Mesenchymal stem cell (in vitro differentiated cells and primary cell): ENCODE measurements around the gene IGFBP7.

ENCODE experiments used
- DNase-seq: peaks from one replicate; pipeline ENCODE4 v3.0.0-alpha.2; 2013
- H2AFZ ChIP-seq: one replicate; pipeline ENCODE4 v1.6.1; 2013; ENCODE audit warnings: low read depth, mild to moderate bottlenecking, control low read depth, inconsistent platforms, low read length, moderate library complexity
- H2AK5ac ChIP-seq: 2 replicates; pipeline ENCODE4 v1.6.1; 2013; ENCODE audit warnings: low read length, moderate library complexity, mild to moderate bottlenecking, inconsistent platforms; ENCODE audit not compliant: severe bottlenecking
- H2BK120ac ChIP-seq: one replicate; pipeline ENCODE4 v1.6.1; 2013; ENCODE audit warnings: low read depth, mild to moderate bottlenecking, inconsistent platforms, low read length, moderate library complexity
- H2BK12ac ChIP-seq, 2 experiments: one replicate each; pipeline ENCODE4 v1.6.1; 2013; ENCODE audit warnings: inconsistent platforms in 2 of 2, low read length in 2 of 2, mild to moderate bottlenecking in 2 of 2, moderate library complexity in 2 of 2, control low read depth in 1 of 2
- H2BK15ac ChIP-seq: one replicate; pipeline ENCODE4 v1.6.1; 2013; ENCODE audit warnings: mild to moderate bottlenecking, low read depth, inconsistent platforms; ENCODE audit not compliant: poor library complexity, severe bottlenecking
- H2BK5ac ChIP-seq: 2 replicates; pipeline ENCODE4 v1.6.1; 2013; ENCODE audit warnings: low read depth, mild to moderate bottlenecking, low read length, control low read depth, inconsistent platforms; ENCODE audit not compliant: poor library complexity, severe bottlenecking
- H3K14ac ChIP-seq, 2 experiments: one replicate each; pipeline ENCODE4 v1.6.1; 2013; ENCODE audit warnings: inconsistent platforms in 2 of 2, low read length in 2 of 2, control low read depth in 1 of 2, mild to moderate bottlenecking in 1 of 2, moderate library complexity in 1 of 2
- H3K18ac ChIP-seq, 2 experiments: one replicate each; pipeline ENCODE4 v1.6.1; 2013; ENCODE audit warnings: inconsistent platforms in 2 of 2, low read length in 2 of 2, control low read depth in 1 of 2, low read depth in 1 of 2, mild to moderate bottlenecking in 1 of 2
- H3K23ac ChIP-seq, 2 experiments: one replicate each; pipeline ENCODE4 v1.6.1; 2013; ENCODE audit warnings: inconsistent platforms in 2 of 2, low read length in 2 of 2, mild to moderate bottlenecking in 2 of 2, moderate library complexity in 2 of 2, control low read depth in 1 of 2
- H3K27ac ChIP-seq: 2 replicates; pipeline ENCODE4 v1.5.1; 2013; ENCODE audit warnings: mild to moderate bottlenecking, moderate library complexity, low read length, control low read depth, inconsistent platforms; ENCODE audit not compliant: poor library complexity, severe bottlenecking
- H3K27me3 ChIP-seq, 2 experiments: 2 replicates each; pipeline versions ENCODE4 v1.6.1 to v1.7.0; 2013; ENCODE audit warnings: low read length in 2 of 2, mild to moderate bottlenecking in 2 of 2, moderate library complexity in 2 of 2, control low read depth in 1 of 2, inconsistent platforms in 1 of 2; ENCODE audit not compliant: control insufficient read depth in 1 of 2, insufficient read depth in 1 of 2
- H3K36me3 ChIP-seq, 2 experiments: 2 replicates each; pipeline versions ENCODE4 v1.6.1 to v1.7.0; 2013; ENCODE audit warnings: low read length in 2 of 2, control low read depth in 1 of 2, inconsistent platforms in 1 of 2, low read depth in 1 of 2, mild to moderate bottlenecking in 1 of 2; ENCODE audit not compliant: insufficient read depth in 2 of 2, control insufficient read depth in 1 of 2
- H3K4ac ChIP-seq, 2 experiments: one replicate each; pipeline ENCODE4 v1.6.1; 2013; ENCODE audit warnings: inconsistent platforms in 2 of 2, low read length in 2 of 2, mild to moderate bottlenecking in 2 of 2, moderate library complexity in 2 of 2, control low read depth in 1 of 2, low read depth in 1 of 2
- H3K4me1 ChIP-seq: 2 replicates; pipeline ENCODE4 v1.6.1; 2013; ENCODE audit warnings: low read depth, low read length, control low read depth; ENCODE audit not compliant: control insufficient read depth, insufficient read depth
- H3K4me2 ChIP-seq: 2 replicates; pipeline ENCODE4 v1.6.1; 2013; ENCODE audit warnings: low read length, mild to moderate bottlenecking, inconsistent platforms; ENCODE audit not compliant: poor library complexity, severe bottlenecking
- H3K4me3 ChIP-seq, 2 experiments: 2 replicates each; pipeline versions ENCODE4 v1.5.1 to v1.7.0; 2013; ENCODE audit warnings: low read length in 2 of 2, mild to moderate bottlenecking in 2 of 2, control low read depth in 1 of 2, low read depth in 1 of 2; ENCODE audit not compliant: insufficient read depth in 1 of 2
- H3K79me1 ChIP-seq: replicated peaks from 2 replicates; pipeline ENCODE4 v1.6.1; 2013; ENCODE audit warnings: mild to moderate bottlenecking, control low read depth, low read length, inconsistent platforms; ENCODE audit not compliant: poor library complexity, severe bottlenecking
- H3K9ac ChIP-seq: 2 replicates; pipeline ENCODE4 v1.7.0; 2013; ENCODE audit warnings: mild to moderate bottlenecking, low read length, moderate library complexity
- H3K9me3 ChIP-seq: 2 replicates; pipeline ENCODE4 v1.7.0; 2013; ENCODE audit warnings: mild to moderate bottlenecking, low read length; ENCODE audit not compliant: control insufficient read depth
- H4K8ac ChIP-seq: one replicate; pipeline ENCODE4 v1.6.1; 2013; ENCODE audit warnings: inconsistent platforms, mild to moderate bottlenecking, low read length, moderate library complexity
- H4K91ac ChIP-seq: one replicate; pipeline ENCODE4 v1.6.1; 2013; ENCODE audit warnings: mild to moderate bottlenecking, low read length, inconsistent platforms
- WGBS: methylation state at CpG from one replicate; pipeline ENCODE4 v1.1.7; 2013; ENCODE audit warnings: mixed read lengths; 5-methylcytosine and 5-hydroxymethylcytosine counted together

IGFBP7 gene

GRCh38 chr4:57116245-57116644 is 6.1 kb upstream of the IGFBP7 start:
- peaks cover 0 to 8% of the 10 kb centered on the region in 2 experiments for H3K27me3 ChIP-seq
- peaks cover 10% of the 10 kb centered on the region for H3K79me1 ChIP-seq
- H4K8ac ChIP-seq = no peak overlapping the region
- H3K4ac ChIP-seq = no peak overlapping the region
- no peak overlapping the region for H3K27ac ChIP-seq
- H3K18ac ChIP-seq = no peak overlapping the region
- H3K4me2 ChIP-seq = no peak overlapping the region
- H3K4me3 ChIP-seq = no peak overlapping the region
- no peak overlapping the region for H3K14ac ChIP-seq
- H2AFZ ChIP-seq = no peak overlapping the region
- H2BK120ac ChIP-seq = no peak overlapping the region
- no peak overlapping the region for H3K23ac ChIP-seq
- no peak overlapping the region for H4K91ac ChIP-seq
- H2BK15ac ChIP-seq = no peak overlapping the region
- H3K4me1 ChIP-seq = peaks cover 24% of the 10 kb centered on the region
- no peak overlapping the region for H2BK12ac ChIP-seq
- no peaks in the 10 kb centered on the region for H3K9me3 ChIP-seq
- no peaks in the 10 kb centered on the region for H3K36me3 ChIP-seq
- WGBS = 88% methylated on average over 1 of the region's 3 CpGs
- H3K9ac ChIP-seq = no peak overlapping the region
- no peak for DNase-seq
- no peak overlapping the region for H2BK5ac ChIP-seq
- H2AK5ac ChIP-seq = peak overlapping the region; percentile 71

- no peak overlapping the region for H3K4me2 ChIP-seq
- no peak overlapping the region for H3K14ac ChIP-seq
These were observed 4.8 kb upstream of the IGFBP7 start for GRCh38 chr4:57114973-57115372.

GRCh38 chr4:57113870-57114269 is 3.7 kb upstream of the IGFBP7 start:
- Histone ChIP-seq H4K91ac (no peak overlapping the region), H2AK5ac (peak overlapping the region; percentile 20), H3K9ac (no peak overlapping the region), H2BK15ac (no peak overlapping the region), H3K18ac (peak overlapping the region in 1 of 2 experiments; percentile 59), H2BK12ac (no peak overlapping the region), H2AFZ (no peak overlapping the region), H3K4ac (no peak overlapping the region), H4K8ac (no peak overlapping the region), H2BK120ac (no peak overlapping the region), H3K27ac (no peak overlapping the region), H3K4me3 (no peak overlapping the region), H3K4me1 (peaks cover 24% of the 10 kb centered on the region), H3K4me2 (no peak overlapping the region), H3K23ac (no peak overlapping the region), H3K9me3 (no peaks in the 10 kb centered on the region), H2BK5ac (no peak overlapping the region), H3K79me1 (peaks cover 10% of the 10 kb centered on the region), H3K27me3 (peaks cover 0 to 13% of the 10 kb centered on the region in 2 experiments), H3K36me3 (no peaks in the 10 kb centered on the region), H3K14ac (no peak overlapping the region)
- WGBS = 85% methylated on average over 6 of the region's 6 CpGs
- no peak for DNase-seq

More at GRCh38 chr4:57114973-57115372, 4.8 kb upstream of the IGFBP7 start:
- Histone ChIP-seq H3K36me3 (no peaks in the 10 kb centered on the region), H2BK120ac (no peak overlapping the region), H3K27ac (peak overlapping the region; percentile 10), H3K9ac (no peak overlapping the region), H3K4me3 (no peak overlapping the region), H4K91ac (no peak overlapping the region), H3K18ac (no peak overlapping the region), H2AK5ac (no peak overlapping the region), H2AFZ (no peak overlapping the region), H3K79me1 (peaks cover 10% of the 10 kb centered on the region), H2BK15ac (no peak overlapping the region), H2BK5ac (no peak overlapping the region), H2BK12ac (peak overlapping the region in 1 of 2 experiments; percentile 10), H3K27me3 (peaks cover 0 to 3% of the 10 kb centered on the region in 2 experiments), H3K23ac (no peak overlapping the region), H3K4ac (no peak overlapping the region), H4K8ac (no peak overlapping the region), H3K4me1 (peaks cover 28% of the 10 kb centered on the region), H3K9me3 (no peaks in the 10 kb centered on the region)
- DNase-seq = peak; percentile 56

GRCh38 chr4:57110640-57111511 is 691 bp upstream of the IGFBP7 start:
- 1% methylated on average over 23 of the region's 25 CpGs for WGBS

More at GRCh38 chr4:57110640-57111511, 691 bp upstream of the IGFBP7 start:
- Histone ChIP-seq H3K4me2 (peak overlapping the region; percentile 77), H3K4me1 (peaks cover 22% of the 10 kb centered on the region), H2AFZ (peak overlapping the region; percentile 44), H3K4ac (peak overlapping the region; percentile 13 to 79), H4K91ac (peak overlapping the region; percentile 100), H3K18ac (peak overlapping the region; percentile 94 to 96), H2BK5ac (peak overlapping the region; percentile 75), H3K23ac (no peak overlapping the region), H3K27me3 (peaks cover 0 to 10% of the 10 kb centered on the region in 2 experiments), H2BK15ac (peak overlapping the region; percentile 77), H3K79me1 (peaks cover 7% of the 10 kb centered on the region), H2BK120ac (peak overlapping the region; percentile 96), H2AK5ac (peak overlapping the region; percentile 5), H3K36me3 (peaks cover 0 to under 1% of the 10 kb centered on the region in 2 experiments), H3K27ac (peak overlapping the region; percentile 97), H3K9ac (peak overlapping the region; percentile 82), H4K8ac (peak overlapping the region; percentile 99), H3K14ac (no peak overlapping the region), H2BK12ac (peak overlapping the region in 1 of 2 experiments; percentile 88), H3K9me3 (no peaks in the 10 kb centered on the region), H3K4me3 (peak overlapping the region; percentile 80)
- peak; percentile 88 for DNase-seq
